Smooth muscle cell (in vitro differentiated cells): ENCODE results near the gene SPTBN5. TPM values are rescaled to one million over a fixed set of nuclear protein-coding genes. Genes with fewer than 3 reads are reported as not detected.

ENCODE experiments used
- DNase-seq: peaks from one replicate; lab custom pipeline; 2025; ENCODE audit not compliant: unreplicated experiment; lab: John Stamatoyannopoulos, UW
- H2AFZ ChIP-seq: fragments of 200-600 bp; sonication (generic); 2 replicates; pipeline ENCODE4 v1.6.0; 2016; ENCODE audit warnings: antibody characterized with exemption, low read depth, mild to moderate bottlenecking
- H3F3A ChIP-seq: fragments of 200-600 bp; sonication (generic); 2 replicates; pipeline ENCODE4 v1.6.0; 2017; ENCODE audit warnings: antibody characterized with exemption, low read depth
- H3K27ac ChIP-seq: fragments of 200-600 bp; sonication (generic); 2 replicates; pipeline ENCODE4 v1.5.1; 2016; ENCODE audit warnings: low read depth, mild to moderate bottlenecking
- H3K27me3 ChIP-seq: fragments of 200-600 bp; sonication (generic); 2 replicates; pipeline ENCODE4 v1.6.1; 2016; ENCODE audit warnings: low read depth, mild to moderate bottlenecking
- H3K36me3 ChIP-seq: fragments of 200-600 bp; sonication (generic); 2 replicates; pipeline ENCODE4 v1.5.1; 2016; ENCODE audit warnings: low read depth
- H3K4me1 ChIP-seq: fragments of 200-600 bp; sonication (generic); 2 replicates; pipeline ENCODE4 v1.5.1; 2016; ENCODE audit warnings: low read depth
- H3K4me2 ChIP-seq: fragments of 200-600 bp; sonication (generic); 2 replicates; pipeline ENCODE4 v1.6.0; 2016; ENCODE audit warnings: mild to moderate bottlenecking
- H3K4me3 ChIP-seq: fragments of 200-600 bp; sonication (generic); 2 replicates; pipeline ENCODE4 v1.5.1; 2016; ENCODE audit warnings: mild to moderate bottlenecking
- H3K79me2 ChIP-seq: fragments of 200-600 bp; sonication (generic); 2 replicates; pipeline ENCODE4 v1.6.0; 2016; ENCODE audit warnings: low read depth, mild to moderate bottlenecking
- H3K9ac ChIP-seq: fragments of 200-600 bp; sonication (generic); 2 replicates; pipeline ENCODE4 v1.6.0; 2016; ENCODE audit warnings: low read depth
- H3K9me3 ChIP-seq: fragments of 200-600 bp; sonication (generic); replicated peaks from 2 replicates; pipeline ENCODE4 v1.5.1; 2016; ENCODE audit warnings: low read depth
- H4K20me1 ChIP-seq: fragments of 200-600 bp; sonication (generic); 2 replicates; pipeline ENCODE4 v1.6.0; 2016; ENCODE audit warnings: low read depth
- WGBS: methylation state at CpG from one replicate; pipeline ENCODE4 v1.1.7; 2016; ENCODE audit warnings: low lambda C conversion rate; 5-methylcytosine and 5-hydroxymethylcytosine counted together
- polyA plus RNA-seq: library from polyadenylated mRNA; unstranded; fragments of >200 nt; fragmentation: Nextera tagmentation; extraction: Ambion mirVana; gene quantifications from 2 replicates; pipeline ENCODE4 v1.2.1, GENCODE V29; 2016
- total RNA-seq: library from RNA; depleted of rRNA; stranded (reverse); fragments of >200 nt; gene quantifications from 2 replicates; pipeline ENCODE4 v1.2.3, GENCODE V29; 2014
- TF ChIP-seq, protein P1 (sequence below): fragments of 200-600 bp; sonication (generic); IDR thresholded peaks from 2 replicates; pipeline ENCODE4 v1.5.1; 2017; ENCODE audit warnings: borderline replicate concordance, mild to moderate bottlenecking, antibody characterized with exemption; ENCODE audit not compliant: insufficient read depth, poor library complexity, severe bottlenecking

SPTBN5 gene
- total and polyA plus RNA-seq, 2 experiments from 2014 or later: 0.04 to 0.08 TPM

DNA sequence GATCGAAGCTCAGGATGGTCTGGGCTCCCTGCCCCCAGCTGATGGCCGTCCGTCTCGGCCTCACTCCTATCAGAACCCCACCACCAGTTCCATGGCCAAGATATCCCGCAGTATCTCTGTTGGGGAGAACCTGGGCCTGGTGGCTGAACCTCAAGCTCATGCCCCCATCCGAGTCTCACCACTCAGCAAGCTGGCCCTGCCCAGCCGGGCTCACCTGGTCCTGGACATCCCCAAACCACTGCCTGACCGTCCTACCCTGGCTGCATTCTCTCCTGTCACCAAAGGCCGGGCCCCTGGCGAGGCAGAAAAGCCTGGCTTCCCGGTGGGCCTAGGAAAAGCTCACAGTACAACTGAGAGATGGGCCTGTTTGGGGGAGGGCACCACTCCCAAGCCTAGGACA, 70.4 kb downstream of the SPTBN5 start:
- Histone ChIP-seq H3K9me3 (no peaks in the 10 kb centered on the region), H3K27ac (no peak overlapping the region), H4K20me1 (no peaks in the 10 kb centered on the region), H3K9ac (no peak overlapping the region), H3K27me3 (no peaks in the 10 kb centered on the region), H2AFZ (no peak overlapping the region), H3K79me2 (no peaks in the 10 kb centered on the region), H3F3A (no peaks in the 10 kb centered on the region), H3K4me2 (no peak overlapping the region), H3K36me3 (no peaks in the 10 kb centered on the region), H3K4me3 (no peak overlapping the region), H3K4me1 (peaks cover 5% of the 10 kb centered on the region)
- DNase-seq: no peak
- TF ChIP-seq, protein P1, sequence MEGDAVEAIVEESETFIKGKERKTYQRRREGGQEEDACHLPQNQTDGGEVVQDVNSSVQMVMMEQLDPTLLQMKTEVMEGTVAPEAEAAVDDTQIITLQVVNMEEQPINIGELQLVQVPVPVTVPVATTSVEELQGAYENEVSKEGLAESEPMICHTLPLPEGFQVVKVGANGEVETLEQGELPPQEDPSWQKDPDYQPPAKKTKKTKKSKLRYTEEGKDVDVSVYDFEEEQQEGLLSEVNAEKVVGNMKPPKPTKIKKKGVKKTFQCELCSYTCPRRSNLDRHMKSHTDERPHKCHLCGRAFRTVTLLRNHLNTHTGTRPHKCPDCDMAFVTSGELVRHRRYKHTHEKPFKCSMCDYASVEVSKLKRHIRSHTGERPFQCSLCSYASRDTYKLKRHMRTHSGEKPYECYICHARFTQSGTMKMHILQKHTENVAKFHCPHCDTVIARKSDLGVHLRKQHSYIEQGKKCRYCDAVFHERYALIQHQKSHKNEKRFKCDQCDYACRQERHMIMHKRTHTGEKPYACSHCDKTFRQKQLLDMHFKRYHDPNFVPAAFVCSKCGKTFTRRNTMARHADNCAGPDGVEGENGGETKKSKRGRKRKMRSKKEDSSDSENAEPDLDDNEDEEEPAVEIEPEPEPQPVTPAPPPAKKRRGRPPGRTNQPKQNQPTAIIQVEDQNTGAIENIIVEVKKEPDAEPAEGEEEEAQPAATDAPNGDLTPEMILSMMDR: no peak
- 96% methylated on average over 11 of the region's 11 CpGs for WGBS

GRCh38 chr15:41822957-41823356, 70.9 kb downstream of the SPTBN5 start:
- Histone ChIP-seq H3K27ac (no peak overlapping the region), H4K20me1 (no peaks in the 10 kb centered on the region), H3K9ac (no peak overlapping the region), H3K27me3 (no peaks in the 10 kb centered on the region), H2AFZ (no peak overlapping the region), H3K9me3 (no peaks in the 10 kb centered on the region), H3K79me2 (no peaks in the 10 kb centered on the region), H3K4me2 (no peak overlapping the region), H3K36me3 (no peaks in the 10 kb centered on the region), H3F3A (no peaks in the 10 kb centered on the region), H3K4me1 (peaks cover 5% of the 10 kb centered on the region), H3K4me3 (no peak overlapping the region)
- TF ChIP-seq, protein P1: no peak
- no peak for DNase-seq
- WGBS: 99% methylated on average over 6 of the region's 6 CpGs

DNA sequence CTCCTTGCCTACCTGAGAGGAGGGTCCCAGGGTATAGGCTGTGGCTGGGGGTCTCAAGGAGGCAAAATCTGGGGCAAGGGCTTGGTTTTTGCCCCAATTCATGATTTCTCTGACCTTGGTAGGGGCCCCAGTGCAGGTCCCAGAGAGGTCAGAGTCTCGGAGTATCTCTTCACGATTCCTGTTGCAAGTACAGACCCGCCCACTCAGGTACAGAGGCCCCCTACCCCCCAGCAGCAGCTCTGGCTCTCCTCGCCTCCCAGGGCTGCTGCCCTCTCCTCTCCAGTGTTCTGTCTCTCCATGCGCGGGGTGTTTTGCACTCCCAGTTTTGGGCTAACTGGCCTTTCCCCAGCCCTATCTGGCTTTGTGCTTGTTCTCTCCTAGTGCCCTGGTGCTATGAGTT, 71.4 kb downstream of the SPTBN5 start:
- Histone ChIP-seq H3K4me1 (peaks cover 3% of the 10 kb centered on the region), H3K4me3 (no peak overlapping the region), H3K27me3 (no peaks in the 10 kb centered on the region), H3K4me2 (no peak overlapping the region), H3K9me3 (no peaks in the 10 kb centered on the region), H3K9ac (no peak overlapping the region), H3K27ac (no peak overlapping the region), H3F3A (no peaks in the 10 kb centered on the region), H4K20me1 (no peaks in the 10 kb centered on the region), H2AFZ (no peak overlapping the region), H3K36me3 (no peaks in the 10 kb centered on the region), H3K79me2 (no peaks in the 10 kb centered on the region)
- DNase-seq: no peak
- WGBS: 90% methylated on average over 6 of the region's 6 CpGs
- TF ChIP-seq, protein P1: no peak

DNA sequence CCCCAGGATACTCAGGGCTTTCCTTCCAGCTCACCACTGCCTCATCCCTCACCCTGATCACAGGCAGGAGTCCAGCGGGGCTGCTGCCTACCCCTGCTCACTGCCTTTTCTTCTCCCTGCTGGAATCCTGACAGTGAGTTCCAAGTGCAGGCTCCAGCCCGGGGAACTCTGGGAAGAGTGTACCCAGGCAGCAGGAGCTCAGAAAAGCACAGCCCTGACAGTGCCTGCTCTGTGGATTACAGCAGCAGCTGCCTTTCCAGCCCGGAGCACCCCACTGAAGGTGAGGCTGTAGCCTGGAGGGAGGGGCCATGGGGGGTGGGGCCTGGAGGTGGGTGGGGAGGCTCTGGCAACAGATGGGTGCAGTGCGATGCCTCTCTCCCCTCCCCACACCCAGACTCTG, 72.0 kb downstream of the SPTBN5 start:
- 94% methylated on average over 4 of the region's 4 CpGs for WGBS
- no peak overlapping the region for H3K9ac ChIP-seq
- H3F3A ChIP-seq: no peaks in the 10 kb centered on the region
- H3K9me3 ChIP-seq: no peaks in the 10 kb centered on the region
- no peaks in the 10 kb centered on the region for H3K27me3 ChIP-seq
- TF ChIP-seq, protein P1: no peak
- H3K27ac ChIP-seq: no peak overlapping the region
- no peak for DNase-seq
- no peaks in the 10 kb centered on the region for H3K79me2 ChIP-seq
- no peaks in the 10 kb centered on the region for H3K4me1 ChIP-seq
- H3K4me3 ChIP-seq: no peak overlapping the region
- H3K36me3 ChIP-seq: no peaks in the 10 kb centered on the region
- H4K20me1 ChIP-seq: no peaks in the 10 kb centered on the region
- no peak overlapping the region for H3K4me2 ChIP-seq
- H2AFZ ChIP-seq: no peak overlapping the region
